ENCODE measurements around the gene CDKAL1. TPM values are rescaled to one million over a fixed set of nuclear protein-coding genes. Genes with fewer than 3 reads are reported as not detected.

The CDKAL1 gene
- total and polyA plus RNA-seq, 2 donors = 9.8 to 19.9 TPM

GRCh38 chr6:21023210-21023609 lies 489.0 kb downstream of the CDKAL1 start:
- Histone ChIP-seq H3K27ac (ENCODE audit: low read depth in 1 of 2, low read length in 1 of 2) (no peak overlapping the region), H3K36me3 (ENCODE audit: control insufficient read depth in 2 of 2, insufficient read depth in 2 of 2, low read length in 1 of 2) (no peaks in the 10 kb centered on the region), H3K27me3 (ENCODE audit: control insufficient read depth in 2 of 2, insufficient read depth in 1 of 2, low read length in 1 of 2) (no peaks in the 10 kb centered on the region), H3K9me3 (ENCODE audit: control insufficient read depth in 2 of 2, insufficient read depth in 1 of 2, low read length in 1 of 2) (no peaks in the 10 kb centered on the region), H3K4me3 (ENCODE audit: low read length in 2 of 2) (no peak overlapping the region), H3K4me1 (ENCODE audit: control insufficient read depth in 2 of 2, insufficient read depth in 2 of 2, low read length in 2 of 2) (no peaks in the 10 kb centered on the region)
- DNase-seq (ENCODE audit: low read depth in 6 of 9, low spot score in 9 of 9) = no peak
- WGBS = 97% methylated on average over 3 of the region's 3 CpGs

- Histone ChIP-seq H3K36me3 (ENCODE audit: control insufficient read depth in 2 of 2, insufficient read depth in 2 of 2, low read length in 1 of 2) (no peaks in the 10 kb centered on the region), H3K4me3 (ENCODE audit: low read length in 2 of 2) (no peak overlapping the region), H3K9me3 (ENCODE audit: control insufficient read depth in 2 of 2, insufficient read depth in 1 of 2, low read length in 1 of 2) (no peaks in the 10 kb centered on the region), H3K27ac (ENCODE audit: low read depth in 1 of 2, low read length in 1 of 2) (no peak overlapping the region), H3K4me1 (ENCODE audit: control insufficient read depth in 2 of 2, insufficient read depth in 2 of 2, low read length in 2 of 2) (no peaks in the 10 kb centered on the region), H3K27me3 (ENCODE audit: control insufficient read depth in 2 of 2, insufficient read depth in 1 of 2, low read length in 1 of 2) (no peaks in the 10 kb centered on the region)
- WGBS = 99% methylated on average over 1 of the region's 1 CpG
- DNase-seq (ENCODE audit: low read depth in 6 of 9, low spot score in 9 of 9) = no peak
Observed at GRCh38 chr6:21024616-21025015, 490.4 kb downstream of the CDKAL1 start.

GRCh38 chr6:21026576-21027273 lies 492.5 kb downstream of the CDKAL1 start:
- no peaks in the 10 kb centered on the region for H3K36me3 ChIP-seq (ENCODE audit: control insufficient read depth in 2 of 2, insufficient read depth in 2 of 2, low read length in 1 of 2)
- H3K4me1 ChIP-seq (ENCODE audit: control insufficient read depth in 2 of 2, insufficient read depth in 2 of 2, low read length in 2 of 2) = no peaks in the 10 kb centered on the region
- H3K4me3 ChIP-seq (ENCODE audit: low read length in 2 of 2) = no peak overlapping the region
- H3K9me3 ChIP-seq (ENCODE audit: control insufficient read depth in 2 of 2, insufficient read depth in 1 of 2, low read length in 1 of 2) = no peaks in the 10 kb centered on the region
- 96% methylated on average over 3 of the region's 3 CpGs for WGBS
- no peaks in the 10 kb centered on the region for H3K27me3 ChIP-seq (ENCODE audit: control insufficient read depth in 2 of 2, insufficient read depth in 1 of 2, low read length in 1 of 2)
- no peak for DNase-seq (ENCODE audit: low read depth in 6 of 9, low spot score in 9 of 9)
- H3K27ac ChIP-seq (ENCODE audit: low read depth in 1 of 2, low read length in 1 of 2) = no peak overlapping the region

- 97% methylated on average over 2 of the region's 2 CpGs for WGBS
Observed at GRCh38 chr6:21027507-21027906, 493.2 kb downstream of the CDKAL1 start.

GRCh38 chr6:21031182-21031581 lies 496.9 kb downstream of the CDKAL1 start:
- H3K4me3 ChIP-seq (ENCODE audit: low read length in 2 of 2) = no peak overlapping the region
- no peaks in the 10 kb centered on the region for H3K27me3 ChIP-seq (ENCODE audit: control insufficient read depth in 2 of 2, insufficient read depth in 1 of 2, low read length in 1 of 2)
- no peaks in the 10 kb centered on the region for H3K4me1 ChIP-seq (ENCODE audit: control insufficient read depth in 2 of 2, insufficient read depth in 2 of 2, low read length in 2 of 2)
- 98% methylated on average over 5 of the region's 5 CpGs for WGBS
- H3K27ac ChIP-seq (ENCODE audit: low read depth in 1 of 2, low read length in 1 of 2) = no peak overlapping the region
- H3K9me3 ChIP-seq (ENCODE audit: control insufficient read depth in 2 of 2, insufficient read depth in 1 of 2, low read length in 1 of 2) = no peaks in the 10 kb centered on the region
- DNase-seq (ENCODE audit: low read depth in 6 of 9, low spot score in 9 of 9) = no peak
- H3K36me3 ChIP-seq (ENCODE audit: control insufficient read depth in 2 of 2, insufficient read depth in 2 of 2, low read length in 1 of 2) = no peaks in the 10 kb centered on the region

More at GRCh38 chr6:21027507-21027906, 493.2 kb downstream of the CDKAL1 start:
- Histone ChIP-seq H3K27ac (ENCODE audit: low read depth in 1 of 2, low read length in 1 of 2) (no peak overlapping the region), H3K4me3 (ENCODE audit: low read length in 2 of 2) (no peak overlapping the region), H3K4me1 (ENCODE audit: control insufficient read depth in 2 of 2, insufficient read depth in 2 of 2, low read length in 2 of 2) (no peaks in the 10 kb centered on the region), H3K9me3 (ENCODE audit: control insufficient read depth in 2 of 2, insufficient read depth in 1 of 2, low read length in 1 of 2) (no peaks in the 10 kb centered on the region), H3K27me3 (ENCODE audit: control insufficient read depth in 2 of 2, insufficient read depth in 1 of 2, low read length in 1 of 2) (no peaks in the 10 kb centered on the region), H3K36me3 (ENCODE audit: control insufficient read depth in 2 of 2, insufficient read depth in 2 of 2, low read length in 1 of 2) (no peaks in the 10 kb centered on the region)
- no peak for DNase-seq (ENCODE audit: low read depth in 6 of 9, low spot score in 9 of 9)

GRCh38 chr6:21033084-21033483 lies 498.8 kb downstream of the CDKAL1 start:
- DNase-seq (ENCODE audit: low read depth in 6 of 9, low spot score in 9 of 9) = no peak
- Histone ChIP-seq H3K27ac (ENCODE audit: low read depth in 1 of 2, low read length in 1 of 2) (no peak overlapping the region), H3K27me3 (ENCODE audit: control insufficient read depth in 2 of 2, insufficient read depth in 1 of 2, low read length in 1 of 2) (no peaks in the 10 kb centered on the region), H3K4me1 (ENCODE audit: control insufficient read depth in 2 of 2, insufficient read depth in 2 of 2, low read length in 2 of 2) (no peaks in the 10 kb centered on the region), H3K36me3 (ENCODE audit: control insufficient read depth in 2 of 2, insufficient read depth in 2 of 2, low read length in 1 of 2) (no peaks in the 10 kb centered on the region), H3K4me3 (ENCODE audit: low read length in 2 of 2) (no peak overlapping the region), H3K9me3 (ENCODE audit: control insufficient read depth in 2 of 2, insufficient read depth in 1 of 2, low read length in 1 of 2) (no peaks in the 10 kb centered on the region)
- WGBS = 99% methylated on average over 1 of the region's 1 CpG

- no peaks in the 10 kb centered on the region for H3K4me1 ChIP-seq (ENCODE audit: control insufficient read depth in 2 of 2, insufficient read depth in 2 of 2, low read length in 2 of 2)
- H3K4me3 ChIP-seq (ENCODE audit: low read length in 2 of 2) = no peak overlapping the region
- H3K36me3 ChIP-seq (ENCODE audit: control insufficient read depth in 2 of 2, insufficient read depth in 2 of 2, low read length in 1 of 2) = no peaks in the 10 kb centered on the region
- 98% methylated on average over 4 of the region's 4 CpGs for WGBS
- H3K27ac ChIP-seq (ENCODE audit: low read depth in 1 of 2, low read length in 1 of 2) = no peak overlapping the region
- no peak for DNase-seq (ENCODE audit: low read depth in 6 of 9, low spot score in 9 of 9)
- H3K9me3 ChIP-seq (ENCODE audit: control insufficient read depth in 2 of 2, insufficient read depth in 1 of 2, low read length in 1 of 2) = no peaks in the 10 kb centered on the region
- H3K27me3 ChIP-seq (ENCODE audit: control insufficient read depth in 2 of 2, insufficient read depth in 1 of 2, low read length in 1 of 2) = no peaks in the 10 kb centered on the region
Observed at GRCh38 chr6:21033575-21034026, 499.3 kb downstream of the CDKAL1 start.

- Histone ChIP-seq H3K27ac (ENCODE audit: low read depth in 1 of 2, low read length in 1 of 2) (no peak overlapping the region), H3K9me3 (ENCODE audit: control insufficient read depth in 2 of 2, insufficient read depth in 1 of 2, low read length in 1 of 2) (no peaks in the 10 kb centered on the region), H3K4me3 (ENCODE audit: low read length in 2 of 2) (no peak overlapping the region), H3K27me3 (ENCODE audit: control insufficient read depth in 2 of 2, insufficient read depth in 1 of 2, low read length in 1 of 2) (no peaks in the 10 kb centered on the region), H3K36me3 (ENCODE audit: control insufficient read depth in 2 of 2, insufficient read depth in 2 of 2, low read length in 1 of 2) (no peaks in the 10 kb centered on the region), H3K4me1 (ENCODE audit: control insufficient read depth in 2 of 2, insufficient read depth in 2 of 2, low read length in 2 of 2) (no peaks in the 10 kb centered on the region)
- 81% methylated on average over 3 of the region's 3 CpGs for WGBS
- DNase-seq (ENCODE audit: low read depth in 6 of 9, low spot score in 9 of 9) = no peak
Observed at GRCh38 chr6:21034345-21034744, 500.1 kb downstream of the CDKAL1 start.

- H3K4me1 ChIP-seq (ENCODE audit: control insufficient read depth in 2 of 2, insufficient read depth in 2 of 2, low read length in 2 of 2) = no peaks in the 10 kb centered on the region
- no peak overlapping the region for H3K27ac ChIP-seq (ENCODE audit: low read depth in 1 of 2, low read length in 1 of 2)
- H3K27me3 ChIP-seq (ENCODE audit: control insufficient read depth in 2 of 2, insufficient read depth in 1 of 2, low read length in 1 of 2) = no peaks in the 10 kb centered on the region
- WGBS = 99% methylated on average over 1 of the region's 1 CpG
- no peaks in the 10 kb centered on the region for H3K36me3 ChIP-seq (ENCODE audit: control insufficient read depth in 2 of 2, insufficient read depth in 2 of 2, low read length in 1 of 2)
- H3K9me3 ChIP-seq (ENCODE audit: control insufficient read depth in 2 of 2, insufficient read depth in 1 of 2, low read length in 1 of 2) = no peaks in the 10 kb centered on the region
- H3K4me3 ChIP-seq (ENCODE audit: low read length in 2 of 2) = no peak overlapping the region
- no peak for DNase-seq (ENCODE audit: low read depth in 6 of 9, low spot score in 9 of 9)
Observed at GRCh38 chr6:21037453-21037852, 503.2 kb downstream of the CDKAL1 start.

All from thymus (tissue), 11 donors.